HCT116 (cell line): ENCODE data around the gene SRPK2. TPM values are rescaled to one million over a fixed set of nuclear protein-coding genes. Genes with fewer than 3 reads are reported as not detected.

Experiments used
- ATAC-seq: fragments of 200-7000 bp; cut with Tn5 transposase; 2 replicates; pipeline ENCODE4 v1.9.1; 2020; ENCODE audit warnings: mild to moderate bottlenecking, moderate library complexity
- BruUV-seq: library from RNA; stranded (reverse); fragments of 400-500 nt; replicated peaks from 2 replicates; lab custom pipeline; 2021; lab: Mats Ljungman, UMichigan
- CTCF ChIA-PET: fragments of 300-600 bp; sonication (Branson Sonifier 250); formaldehyde crosslinking; loops from one replicate; lab custom pipeline; 2021; ENCODE audit warnings: antibody characterized with exemption; lab: Charles Lee
- POLR2A ChIA-PET: fragments of 300-600, 350-600 bp; sonication (Branson Sonifier 250); formaldehyde crosslinking; loops from one replicate; lab custom pipeline; 2021; ENCODE audit warnings: antibody characterized with exemption; lab: Charles Lee
- RAD21 ChIA-PET, 2 experiments: fragments of 300-600 bp; sonication (Branson Sonifier 250); formaldehyde crosslinking; loops; one replicate each; lab custom pipeline; 2023; ENCODE audit warnings: low total read pairs in 2 of 2; ENCODE audit not compliant: uncharacterized antibody in 2 of 2, unreplicated experiment in 2 of 2, low non-redundant PET in 1 of 2; lab: Charles Lee
- DNase-seq: peaks from one replicate; pipeline ENCODE4 v3.0.0-alpha.2; 2010; ENCODE audit warnings: low read depth, low spot score
- H2AFZ ChIP-seq: fragments of 200-600 bp; shearing (Covaris generic), sonication (generic); 2 replicates; pipeline ENCODE4 v1.6.1; 2017; ENCODE audit warnings: low read depth, mixed run types, mixed read lengths, antibody characterized with exemption, low read length; ENCODE audit not compliant: poor library complexity, severe bottlenecking
- H3K27ac ChIP-seq: 2 replicates; pipeline ENCODE4 v1.5.1; 2012; ENCODE audit warnings: low read depth, low read length
- H3K27me3 ChIP-seq: fragments of 200-600 bp; sonication (generic); 2 replicates; pipeline ENCODE4 v1.6.1; 2016; ENCODE audit warnings: mixed run types, low read length, mixed read lengths; ENCODE audit not compliant: insufficient read depth
- H3K36me3 ChIP-seq, 2 experiments: fragments of 200-500 bp in 1 of 2; fragments of 200-600 bp in 1 of 2; sonication (Bioruptor generic) in 1 of 2; sonication (generic) in 1 of 2; 2 replicates each; pipeline versions ENCODE4 v1.5.1 to v1.6.1; 2014 to 2016; ENCODE audit warnings: low read length in 2 of 2, inconsistent platforms in 1 of 2, mixed read lengths in 1 of 2, mixed run types in 1 of 2; ENCODE audit not compliant: insufficient read depth in 2 of 2, control insufficient read depth in 1 of 2
- H3K4me1 ChIP-seq, 2 experiments: fragments of 200-600 bp in 1 of 2; sonication (generic) in 1 of 2; 2 replicates each; pipeline versions ENCODE4 v1.5.1 to v1.6.1; 2012 to 2017; ENCODE audit warnings: low read length in 2 of 2, inconsistent platforms in 1 of 2, mild to moderate bottlenecking in 1 of 2, mixed read lengths in 1 of 2, mixed run types in 1 of 2, moderate library complexity in 1 of 2; ENCODE audit not compliant: insufficient read depth in 2 of 2, control insufficient read depth in 1 of 2
- H3K4me2 ChIP-seq: fragments of 200-600 bp; sonication (generic); 2 replicates; pipeline ENCODE4 v1.6.1; 2017; ENCODE audit warnings: mixed run types, low read length, mixed read lengths
- H3K4me3 ChIP-seq, 2 experiments: fragments of 200-600 bp in 1 of 2; sonication (generic) in 1 of 2; replicated peaks in 1 of 2; 2 replicates each; pipeline ENCODE4 v1.5.1; 2011 to 2016; ENCODE audit warnings: low read length in 2 of 2, control low read depth in 1 of 2, low read depth in 1 of 2, mild to moderate bottlenecking in 1 of 2, mixed read lengths in 1 of 2, mixed run types in 1 of 2
- H3K79me2 ChIP-seq: fragments of 200-600 bp; sonication (generic); 2 replicates; pipeline ENCODE4 v1.6.1; 2017; ENCODE audit warnings: mild to moderate bottlenecking, mixed run types, low read length, moderate library complexity, mixed read lengths; ENCODE audit not compliant: insufficient read depth
- H3K9ac ChIP-seq: fragments of 200-600 bp; sonication (generic); 2 replicates; pipeline ENCODE4 v1.6.1; 2016; ENCODE audit warnings: low read length, mixed read lengths
- H3K9me2 ChIP-seq: fragments of 200-600 bp; sonication (generic), shearing (Covaris generic); 2 replicates; pipeline ENCODE4 v1.6.1; 2017; ENCODE audit warnings: mixed run types, mild to moderate bottlenecking, moderate library complexity; ENCODE audit not compliant: insufficient read depth
- H3K9me3 ChIP-seq, 2 experiments: fragments of 200-500 bp in 1 of 2; fragments of 200-600 bp in 1 of 2; sonication (Bioruptor generic) in 1 of 2; sonication (generic) in 1 of 2; 2 replicates each; pipeline ENCODE4 v1.6.1; 2014 to 2017; ENCODE audit warnings: low read length in 2 of 2, mixed read lengths in 2 of 2, inconsistent platforms in 1 of 2, low read depth in 1 of 2, mild to moderate bottlenecking in 1 of 2, mixed run types in 1 of 2, moderate library complexity in 1 of 2; ENCODE audit not compliant: control insufficient read depth in 1 of 2, insufficient read depth in 1 of 2
- H4K20me1 ChIP-seq: fragments of 200-600 bp; sonication (generic), shearing (Covaris generic); 2 replicates; pipeline ENCODE4 v1.6.1; 2017; ENCODE audit warnings: mixed run types, mild to moderate bottlenecking, moderate library complexity; ENCODE audit not compliant: insufficient read depth
- ELF1 ChIP-seq: IDR thresholded peaks from 2 replicates; pipeline ENCODE4 v1.6.1; 2012; ENCODE audit warnings: low read depth, borderline replicate concordance
- POLR2A ChIP-seq: IDR thresholded peaks from 2 replicates; pipeline ENCODE4 v1.7.0; 2011; ENCODE audit warnings: borderline replicate concordance; ENCODE audit not compliant: insufficient read depth, insufficient read length; ENCODE audit errors: extremely low read depth
- POLR2AphosphoS5 ChIP-seq: IDR thresholded peaks from 2 replicates; pipeline ENCODE4 v1.6.1; 2011; ENCODE audit warnings: mild to moderate bottlenecking, low read depth, low read length, moderate library complexity
- RAD21 ChIP-seq: IDR thresholded peaks from 2 replicates; pipeline ENCODE4 v1.6.1; 2012; ENCODE audit warnings: low read depth, mild to moderate bottlenecking
- SRF ChIP-seq: IDR thresholded peaks from 2 replicates; pipeline ENCODE4 v1.6.1; 2012; ENCODE audit warnings: low read depth
- ZFX ChIP-seq: fragments of 450-650 bp; IDR thresholded peaks from 2 replicates; pipeline ENCODE4 v1.6.1; 2017
- ZNF274 ChIP-seq: fragments of 200-500 bp; sonication (Bioruptor generic); IDR thresholded peaks from 2 replicates; pipeline ENCODE4 v1.6.1; 2014; ENCODE audit warnings: mild to moderate bottlenecking, low read depth, low read length, inconsistent platforms
- intact Hi-C: fragments of 100-400 bp; cut with micrococcal nuclease; formaldehyde crosslinking; loops from 2 replicates; pipeline ENCODE4 v1.10.0; 2022
- total RNA-seq: library from RNA; stranded (reverse); gene quantifications from one replicate; pipeline ENCODE4 v1.2.1, GENCODE V29; 2021; ENCODE audit not compliant: unreplicated experiment
- TF ChIP-seq, protein P1 (sequence below): IDR thresholded peaks from 2 replicates; pipeline ENCODE4 v1.6.1; 2012; ENCODE audit warnings: low read depth

SRPK2 gene
- total RNA-seq, 1 experiment from 2014 or later: 37.4 TPM

DNA sequence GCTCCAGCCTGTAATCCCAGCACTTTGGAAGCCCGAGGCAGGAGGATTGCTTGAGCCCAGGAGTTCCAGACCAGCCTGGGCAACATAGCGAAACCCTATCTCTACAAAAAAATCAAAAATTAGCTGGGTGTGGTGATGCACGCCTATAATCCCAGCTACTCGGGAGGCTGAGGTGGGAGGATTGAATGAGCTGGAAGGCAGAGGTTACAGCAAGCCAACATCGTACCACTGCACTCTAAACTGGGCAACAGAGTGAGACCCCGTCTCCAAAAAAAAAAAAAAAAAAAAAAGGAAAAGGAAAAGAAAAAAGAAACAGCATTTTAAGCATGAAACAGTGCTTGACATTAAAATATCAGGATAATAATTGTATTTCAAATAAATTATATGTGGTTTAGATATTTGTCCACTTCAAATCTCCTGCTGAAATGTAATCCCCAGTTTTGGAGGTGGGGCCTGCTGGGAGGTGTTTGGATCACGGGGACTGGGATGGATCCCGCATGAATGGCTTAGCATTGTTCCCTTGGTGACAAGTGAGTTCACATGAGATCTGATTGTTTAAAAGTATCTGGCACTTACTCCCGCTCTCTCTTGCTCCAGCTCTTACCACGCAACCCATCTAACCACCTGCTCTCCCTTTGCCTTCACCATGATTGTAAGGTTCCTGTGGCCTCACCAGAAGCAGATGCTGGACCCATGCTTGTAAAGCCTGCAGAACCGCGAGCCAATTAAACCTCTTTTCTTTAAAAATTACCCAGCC lies 103.4 kb downstream of the SRPK2 start:
- H3K27me3 ChIP-seq: no peaks in the 10 kb centered on the region
- no peak for ATAC-seq
- H3K27ac ChIP-seq: no peak overlapping the region
- no peak for TF ChIP-seq RAD21
- TF ChIP-seq, protein P1, sequence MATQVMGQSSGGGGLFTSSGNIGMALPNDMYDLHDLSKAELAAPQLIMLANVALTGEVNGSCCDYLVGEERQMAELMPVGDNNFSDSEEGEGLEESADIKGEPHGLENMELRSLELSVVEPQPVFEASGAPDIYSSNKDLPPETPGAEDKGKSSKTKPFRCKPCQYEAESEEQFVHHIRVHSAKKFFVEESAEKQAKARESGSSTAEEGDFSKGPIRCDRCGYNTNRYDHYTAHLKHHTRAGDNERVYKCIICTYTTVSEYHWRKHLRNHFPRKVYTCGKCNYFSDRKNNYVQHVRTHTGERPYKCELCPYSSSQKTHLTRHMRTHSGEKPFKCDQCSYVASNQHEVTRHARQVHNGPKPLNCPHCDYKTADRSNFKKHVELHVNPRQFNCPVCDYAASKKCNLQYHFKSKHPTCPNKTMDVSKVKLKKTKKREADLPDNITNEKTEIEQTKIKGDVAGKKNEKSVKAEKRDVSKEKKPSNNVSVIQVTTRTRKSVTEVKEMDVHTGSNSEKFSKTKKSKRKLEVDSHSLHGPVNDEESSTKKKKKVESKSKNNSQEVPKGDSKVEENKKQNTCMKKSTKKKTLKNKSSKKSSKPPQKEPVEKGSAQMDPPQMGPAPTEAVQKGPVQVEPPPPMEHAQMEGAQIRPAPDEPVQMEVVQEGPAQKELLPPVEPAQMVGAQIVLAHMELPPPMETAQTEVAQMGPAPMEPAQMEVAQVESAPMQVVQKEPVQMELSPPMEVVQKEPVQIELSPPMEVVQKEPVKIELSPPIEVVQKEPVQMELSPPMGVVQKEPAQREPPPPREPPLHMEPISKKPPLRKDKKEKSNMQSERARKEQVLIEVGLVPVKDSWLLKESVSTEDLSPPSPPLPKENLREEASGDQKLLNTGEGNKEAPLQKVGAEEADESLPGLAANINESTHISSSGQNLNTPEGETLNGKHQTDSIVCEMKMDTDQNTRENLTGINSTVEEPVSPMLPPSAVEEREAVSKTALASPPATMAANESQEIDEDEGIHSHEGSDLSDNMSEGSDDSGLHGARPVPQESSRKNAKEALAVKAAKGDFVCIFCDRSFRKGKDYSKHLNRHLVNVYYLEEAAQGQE: no peak
- no peak for TF ChIP-seq POLR2A
- TF ChIP-seq ZFX: no peak
- no peak for TF ChIP-seq SRF
- no peak for TF ChIP-seq ELF1
- TF ChIP-seq POLR2AphosphoS5: no peak
- no peak for TF ChIP-seq ZNF274
- ChIA-PET RAD21 (no interaction called here), CTCF (no interaction called here), POLR2A (no interaction called here)
- no peak overlapping the region for H3K4me2 ChIP-seq
- H2AFZ ChIP-seq: no peak overlapping the region
- H3K9ac ChIP-seq: no peak overlapping the region
- H3K9me2 ChIP-seq: no peaks in the 10 kb centered on the region
- H3K9me3 ChIP-seq: no peaks in the 10 kb centered on the region
- no peak overlapping the region for H3K4me3 ChIP-seq
- H4K20me1 ChIP-seq: no peaks in the 10 kb centered on the region
- H3K79me2 ChIP-seq: peaks cover 47% of the 10 kb centered on the region
- no peak for DNase-seq
- intact Hi-C loops: no loop called here
- H3K4me1 ChIP-seq: no peaks in the 10 kb centered on the region
- no peaks in the 10 kb centered on the region for H3K36me3 ChIP-seq
- no TSS peak for BruUV-seq
